Parathyroid adenoma (tissue), 2 donors: ENCODE measurements around the gene TRAF1.

Experiments used
- H2AFZ ChIP-seq: fragments of 300-600 bp; sonication (generic); one replicate; pipeline ENCODE4 v1.7.0; 2017; ENCODE audit warnings: antibody characterized with exemption, mild to moderate bottlenecking
- H3K27ac ChIP-seq: fragments of 300-600 bp; sonication (generic); one replicate; pipeline ENCODE4 v1.7.0; 2017
- H3K27me3 ChIP-seq: fragments of 300-600 bp; sonication (generic); one replicate; pipeline ENCODE4 v1.7.0; 2017; ENCODE audit warnings: low read length; ENCODE audit not compliant: control insufficient read depth, insufficient read depth
- H3K36me3 ChIP-seq: fragments of 300-600 bp; sonication (generic); one replicate; pipeline ENCODE4 v1.7.0; 2017; ENCODE audit warnings: low read length; ENCODE audit not compliant: control insufficient read depth, insufficient read depth
- H3K4me1 ChIP-seq: fragments of 300-600 bp; sonication (generic); one replicate; pipeline ENCODE4 v1.7.0; 2017; ENCODE audit warnings: control low read depth
- H3K4me2 ChIP-seq: fragments of 300-600 bp; sonication (generic); one replicate; pipeline ENCODE4 v1.7.0; 2017; ENCODE audit warnings: low read length
- H3K4me3 ChIP-seq: fragments of 300-600 bp; sonication (generic); one replicate; pipeline ENCODE4 v1.7.0; 2017; ENCODE audit warnings: low read depth, low read length
- H3K79me2 ChIP-seq: fragments of 300-600 bp; sonication (generic); one replicate; pipeline ENCODE4 v1.7.0; 2017; ENCODE audit warnings: control low read depth
- H3K9ac ChIP-seq: fragments of 300-600 bp; sonication (generic); one replicate; pipeline ENCODE4 v1.7.0; 2017; ENCODE audit warnings: mild to moderate bottlenecking
- H3K9me3 ChIP-seq: fragments of 300-600 bp; sonication (generic); one replicate; pipeline ENCODE4 v1.7.0; 2017; ENCODE audit warnings: low read length; ENCODE audit not compliant: control insufficient read depth
- TF ChIP-seq, protein P1 (sequence below): fragments of 300-600 bp; sonication (generic); IDR thresholded peaks from one replicate; pipeline ENCODE4 v1.7.0; 2017; ENCODE audit warnings: antibody characterized with exemption, mild to moderate bottlenecking
- donor health status: primary hyperparathyroidism.

The TRAF1 gene

DNA sequence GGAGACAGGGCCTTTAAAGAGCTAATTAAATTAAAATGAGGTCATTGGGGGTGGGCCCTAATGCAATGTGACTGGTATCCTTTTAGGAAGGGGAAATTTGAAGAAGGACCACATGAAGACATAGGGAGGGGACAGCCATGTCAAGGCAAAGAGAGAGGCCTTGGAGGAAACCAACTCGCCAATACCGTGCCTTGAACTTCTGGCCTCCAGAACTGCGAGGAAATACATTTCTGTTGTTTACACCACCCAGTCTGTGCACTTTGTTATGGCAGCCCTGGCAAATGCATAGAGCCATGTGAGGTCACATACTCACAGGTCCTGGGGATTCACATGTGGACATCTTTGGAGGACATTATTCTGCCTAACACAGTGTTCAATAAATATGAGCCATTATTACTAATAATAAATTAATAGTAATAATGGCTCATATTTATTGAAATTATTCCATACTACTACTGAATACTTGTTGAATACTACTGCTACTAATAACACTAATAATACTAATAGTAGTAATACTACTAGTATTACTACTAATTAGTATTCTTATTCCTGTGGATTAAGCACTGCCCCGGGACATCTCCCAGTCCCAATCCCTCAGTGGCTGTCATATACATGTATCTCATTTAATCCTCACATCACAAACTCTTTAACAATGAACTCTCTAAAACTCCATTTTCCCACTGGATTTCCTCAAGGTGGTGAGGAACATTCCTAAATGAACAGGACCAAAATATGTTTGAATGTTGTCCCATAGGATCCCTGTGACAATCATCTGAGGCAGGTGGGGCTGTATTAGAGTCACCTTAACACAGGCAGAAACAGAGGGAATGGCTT lies 8.4 kb downstream of the TRAF1 start:
- Histone ChIP-seq H3K79me2 (no peaks in the 10 kb centered on the region), H3K27me3 (no peaks in the 10 kb centered on the region), H3K9ac (no peak overlapping the region), H3K4me2 (no peak overlapping the region), H3K36me3 (no peaks in the 10 kb centered on the region), H3K4me3 (no peak overlapping the region), H3K4me1 (no peaks in the 10 kb centered on the region), H3K9me3 (no peaks in the 10 kb centered on the region), H2AFZ (no peak overlapping the region), H3K27ac (no peak overlapping the region)
- TF ChIP-seq, protein P1, sequence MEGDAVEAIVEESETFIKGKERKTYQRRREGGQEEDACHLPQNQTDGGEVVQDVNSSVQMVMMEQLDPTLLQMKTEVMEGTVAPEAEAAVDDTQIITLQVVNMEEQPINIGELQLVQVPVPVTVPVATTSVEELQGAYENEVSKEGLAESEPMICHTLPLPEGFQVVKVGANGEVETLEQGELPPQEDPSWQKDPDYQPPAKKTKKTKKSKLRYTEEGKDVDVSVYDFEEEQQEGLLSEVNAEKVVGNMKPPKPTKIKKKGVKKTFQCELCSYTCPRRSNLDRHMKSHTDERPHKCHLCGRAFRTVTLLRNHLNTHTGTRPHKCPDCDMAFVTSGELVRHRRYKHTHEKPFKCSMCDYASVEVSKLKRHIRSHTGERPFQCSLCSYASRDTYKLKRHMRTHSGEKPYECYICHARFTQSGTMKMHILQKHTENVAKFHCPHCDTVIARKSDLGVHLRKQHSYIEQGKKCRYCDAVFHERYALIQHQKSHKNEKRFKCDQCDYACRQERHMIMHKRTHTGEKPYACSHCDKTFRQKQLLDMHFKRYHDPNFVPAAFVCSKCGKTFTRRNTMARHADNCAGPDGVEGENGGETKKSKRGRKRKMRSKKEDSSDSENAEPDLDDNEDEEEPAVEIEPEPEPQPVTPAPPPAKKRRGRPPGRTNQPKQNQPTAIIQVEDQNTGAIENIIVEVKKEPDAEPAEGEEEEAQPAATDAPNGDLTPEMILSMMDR: no peak

DNA sequence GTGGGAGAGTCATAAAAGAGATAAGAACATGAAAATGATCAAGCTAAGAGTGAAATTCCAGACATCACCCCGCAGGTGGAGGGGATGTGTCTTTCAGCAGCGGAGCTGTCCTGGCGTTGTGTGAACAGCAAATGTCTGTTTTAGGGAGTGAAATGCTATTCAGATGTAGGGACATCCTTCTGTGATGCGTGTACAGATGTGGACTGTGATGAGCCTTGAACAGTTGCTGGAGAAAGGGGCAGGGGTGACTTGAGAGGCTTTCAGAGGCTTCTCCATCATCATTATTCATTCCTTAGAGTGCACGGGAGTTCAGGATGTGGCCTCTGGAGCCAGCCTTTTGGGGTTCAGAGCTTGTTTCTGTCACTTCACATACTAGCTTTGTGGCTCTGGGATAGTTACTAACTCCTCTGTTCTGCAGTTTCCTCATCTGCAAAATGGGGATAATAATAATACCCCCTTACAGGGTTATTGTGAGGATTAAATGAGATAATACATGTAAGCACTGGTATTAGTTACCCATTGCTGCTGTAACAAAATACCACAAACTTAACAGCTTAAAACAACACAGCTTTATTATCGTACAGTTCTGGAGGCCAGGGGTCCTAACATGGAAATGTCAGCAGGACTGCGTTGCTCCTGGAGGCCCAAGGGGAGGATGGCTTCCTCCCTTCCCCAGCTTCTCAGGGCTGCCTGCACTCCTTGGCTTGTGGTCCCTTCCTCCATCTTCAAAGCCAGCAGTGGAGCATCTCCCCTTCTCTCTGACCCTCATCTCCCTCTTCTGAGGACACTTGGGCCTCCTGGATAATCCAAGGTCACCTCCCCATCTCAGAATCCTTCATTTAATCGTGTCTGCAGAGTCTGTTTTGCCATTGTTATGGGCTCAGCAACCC lies 9.4 kb downstream of the TRAF1 start:
- no peaks in the 10 kb centered on the region for H3K27me3 ChIP-seq
- H3K27ac ChIP-seq: no peak overlapping the region
- no peak overlapping the region for H3K9ac ChIP-seq
- no peaks in the 10 kb centered on the region for H3K79me2 ChIP-seq
- H2AFZ ChIP-seq: no peak overlapping the region
- H3K9me3 ChIP-seq: no peaks in the 10 kb centered on the region
- no peak overlapping the region for H3K4me2 ChIP-seq
- no peaks in the 10 kb centered on the region for H3K4me1 ChIP-seq
- H3K36me3 ChIP-seq: no peaks in the 10 kb centered on the region
- TF ChIP-seq, protein P1: no peak
- H3K4me3 ChIP-seq: no peak overlapping the region

DNA sequence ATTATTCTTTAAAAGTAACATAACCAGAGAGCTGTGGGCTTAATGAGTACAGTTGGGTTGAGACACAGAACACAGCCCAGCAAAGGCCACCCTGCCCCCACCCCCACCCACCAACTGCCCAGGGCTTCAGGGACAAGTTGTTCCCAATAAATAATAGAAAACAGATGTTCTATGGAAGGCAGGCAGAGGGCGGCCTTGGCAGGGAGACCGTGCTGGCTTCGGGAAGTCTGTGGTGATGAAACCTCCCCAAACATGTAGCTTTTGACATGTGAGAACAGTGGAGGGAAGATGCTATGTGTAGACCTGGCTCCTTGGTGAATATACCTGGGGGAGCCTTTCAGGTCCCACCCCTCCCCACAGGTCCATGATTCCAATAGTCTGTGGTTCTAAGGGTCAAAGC lies 10.0 kb downstream of the TRAF1 start:
- H3K36me3 ChIP-seq: no peaks in the 10 kb centered on the region
- TF ChIP-seq, protein P1: no peak
- no peak overlapping the region for H2AFZ ChIP-seq

DNA sequence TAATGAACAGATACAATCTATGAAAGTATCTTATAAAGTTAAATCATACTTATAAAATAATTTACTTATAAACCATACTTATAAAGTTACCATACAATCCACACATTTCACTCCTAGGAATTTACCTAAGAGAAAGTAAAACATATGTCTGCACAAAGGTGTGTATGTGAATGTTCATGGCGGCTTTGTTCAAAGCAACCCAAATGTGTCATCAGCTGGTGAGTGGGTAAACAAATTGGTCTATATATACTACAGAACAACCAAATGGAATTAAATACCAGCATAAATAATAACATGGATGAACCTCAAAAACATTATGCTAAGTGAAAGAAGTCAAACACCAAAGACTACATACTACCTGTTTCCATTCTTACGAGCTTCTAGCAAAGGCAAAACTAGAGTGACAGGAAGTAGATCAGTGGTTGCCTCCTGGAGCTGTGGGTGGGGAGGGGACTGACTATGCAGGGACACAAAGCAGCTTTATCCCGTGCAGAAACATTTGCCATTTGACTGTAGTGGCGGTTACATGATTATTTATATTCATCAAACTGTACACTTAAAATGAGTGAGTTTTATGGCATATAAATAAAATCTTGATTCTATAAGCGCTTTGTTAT lies 10.6 kb downstream of the TRAF1 start:
- TF ChIP-seq, protein P1: no peak
- Histone ChIP-seq H3K9ac (no peak overlapping the region), H3K4me3 (no peak overlapping the region), H3K79me2 (no peaks in the 10 kb centered on the region), H3K4me1 (no peaks in the 10 kb centered on the region), H3K4me2 (no peak overlapping the region), H3K36me3 (no peaks in the 10 kb centered on the region), H3K27ac (no peak overlapping the region), H2AFZ (no peak overlapping the region), H3K9me3 (no peaks in the 10 kb centered on the region), H3K27me3 (no peaks in the 10 kb centered on the region)

More for the DNA sequence above, 10.0 kb downstream of the TRAF1 start:
- no peaks in the 10 kb centered on the region for H3K79me2 ChIP-seq
- H3K4me3 ChIP-seq: no peak overlapping the region
- no peaks in the 10 kb centered on the region for H3K9me3 ChIP-seq
- H3K4me2 ChIP-seq: no peak overlapping the region
- no peak overlapping the region for H3K27ac ChIP-seq
- H3K4me1 ChIP-seq: no peaks in the 10 kb centered on the region
- no peaks in the 10 kb centered on the region for H3K27me3 ChIP-seq
- H3K9ac ChIP-seq: no peak overlapping the region
